Trophoblast cell (in vitro differentiated cells and primary cell): Measurements from ENCODE around the gene KCNT2.

ENCODE experiments used
- DNase-seq, 2 donors: peaks; one replicate each; pipeline ENCODE4 v3.0.0-alpha.2; 2016
- H2AFZ ChIP-seq: 2 replicates; pipeline ENCODE4 v1.6.1; 2013; ENCODE audit warnings: low read length, moderate library complexity, mild to moderate bottlenecking; ENCODE audit not compliant: insufficient read depth, poor library complexity
- H2AK5ac ChIP-seq: 2 replicates; pipeline ENCODE4 v1.6.1; 2013; ENCODE audit warnings: mild to moderate bottlenecking, low read length
- H2BK120ac ChIP-seq: 2 replicates; pipeline ENCODE4 v1.6.1; 2013; ENCODE audit warnings: low read length, mild to moderate bottlenecking, moderate library complexity; ENCODE audit not compliant: insufficient read depth, poor library complexity
- H2BK12ac ChIP-seq: 2 replicates; pipeline ENCODE4 v1.6.1; 2013; ENCODE audit warnings: mild to moderate bottlenecking, low read length, moderate library complexity
- H2BK5ac ChIP-seq: 2 replicates; pipeline ENCODE4 v1.6.1; 2013; ENCODE audit warnings: low read length, low read depth, moderate library complexity, mild to moderate bottlenecking; ENCODE audit not compliant: poor library complexity
- H3K14ac ChIP-seq: 2 replicates; pipeline ENCODE4 v1.6.1; 2013; ENCODE audit warnings: mild to moderate bottlenecking, low read length
- H3K18ac ChIP-seq: 2 replicates; pipeline ENCODE4 v1.6.1; 2013; ENCODE audit warnings: mild to moderate bottlenecking, low read length
- H3K23ac ChIP-seq: 2 replicates; pipeline ENCODE4 v1.6.1; 2013; ENCODE audit warnings: low read length
- H3K27ac ChIP-seq: 2 replicates; pipeline ENCODE4 v1.5.1; 2013; ENCODE audit warnings: low read depth, mild to moderate bottlenecking, inconsistent platforms, low read length, moderate library complexity
- H3K27me3 ChIP-seq: 2 replicates; pipeline ENCODE4 v1.6.1; 2013; ENCODE audit warnings: inconsistent platforms, mild to moderate bottlenecking, low read length, moderate library complexity; ENCODE audit not compliant: insufficient read depth
- H3K36me3 ChIP-seq, 2 experiments: 1 replicate in 1 of 2; 2 replicates in 1 of 2; pipeline ENCODE4 v1.6.1; 2013; ENCODE audit warnings: low read length in 2 of 2, mild to moderate bottlenecking in 2 of 2, moderate library complexity in 1 of 2; ENCODE audit not compliant: insufficient read depth in 2 of 2, control insufficient read depth in 1 of 2
- H3K4ac ChIP-seq: 2 replicates; pipeline ENCODE4 v1.6.1; 2013; ENCODE audit warnings: low read depth, mild to moderate bottlenecking, low read length, moderate library complexity
- H3K4me1 ChIP-seq, 2 experiments: 1 replicate in 1 of 2; 2 replicates in 1 of 2; pipeline ENCODE4 v1.6.1; 2013; ENCODE audit warnings: low read length in 2 of 2, mild to moderate bottlenecking in 2 of 2, moderate library complexity in 1 of 2; ENCODE audit not compliant: insufficient read depth in 2 of 2, control insufficient read depth in 1 of 2
- H3K4me2 ChIP-seq: 2 replicates; pipeline ENCODE4 v1.6.1; 2013; ENCODE audit warnings: inconsistent platforms, mild to moderate bottlenecking, low read length, moderate library complexity
- H3K4me3 ChIP-seq: 2 replicates; pipeline ENCODE4 v1.5.1; 2013; ENCODE audit warnings: mild to moderate bottlenecking, low read depth, low read length, inconsistent platforms
- H3K79me1 ChIP-seq: one replicate; pipeline ENCODE4 v1.6.1; 2013; ENCODE audit warnings: low read length
- H3K79me2 ChIP-seq: 2 replicates; pipeline ENCODE4 v1.6.1; 2013; ENCODE audit warnings: low read length, mild to moderate bottlenecking; ENCODE audit not compliant: control insufficient read depth, insufficient read depth, poor library complexity
- H3K9ac ChIP-seq: 2 replicates; pipeline ENCODE4 v1.6.1; 2013; ENCODE audit warnings: mild to moderate bottlenecking, low read length
- H3K9me3 ChIP-seq: 2 replicates; pipeline ENCODE4 v1.6.1; 2013; ENCODE audit warnings: low read depth, mild to moderate bottlenecking, control low read depth, inconsistent platforms, low read length; ENCODE audit not compliant: insufficient read depth
- H4K12ac ChIP-seq: 2 replicates; pipeline ENCODE4 v1.6.1; 2013; ENCODE audit warnings: low read depth, mild to moderate bottlenecking, low read length, moderate library complexity
- H4K8ac ChIP-seq: 2 replicates; pipeline ENCODE4 v1.6.1; 2013; ENCODE audit warnings: low read depth, mild to moderate bottlenecking, low read length, moderate library complexity
- H4K91ac ChIP-seq: one replicate; pipeline ENCODE4 v1.6.1; 2013; ENCODE audit warnings: low read depth, mild to moderate bottlenecking, low read length, moderate library complexity
- WGBS: extraction: QIAGEN DNeasy Blood & Tissue Kit; methylation state at CpG from one replicate; pipeline ENCODE4 v1.1.7; 2013; ENCODE audit warnings: missing lambda C conversion rate; ENCODE audit not compliant: insufficient read length, insufficient coverage; ENCODE audit errors: extremely low coverage; 5-methylcytosine and 5-hydroxymethylcytosine counted together

KCNT2 gene

DNA sequence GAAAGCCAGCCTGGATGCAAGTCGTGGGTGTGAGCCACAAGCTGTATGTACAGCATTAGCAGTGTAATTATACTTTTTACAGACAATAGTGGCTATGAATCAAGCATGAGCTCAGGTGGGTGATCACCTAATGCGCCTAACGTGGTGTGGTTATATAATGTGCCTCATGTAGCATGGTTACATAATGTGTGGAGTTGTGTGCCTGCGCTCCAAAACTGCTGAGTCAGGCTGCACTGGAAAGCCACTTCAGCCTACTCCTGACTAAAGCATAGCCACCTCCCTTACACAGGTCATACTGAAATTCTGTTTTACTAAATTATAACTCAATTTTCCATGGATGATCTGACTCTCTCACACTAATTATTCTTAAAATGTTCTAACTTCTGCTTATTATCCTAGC lies 69.8 kb downstream of the KCNT2 start:
- Histone ChIP-seq H3K9me3 (peaks cover 17% of the 10 kb centered on the region), H3K4me2 (no peak overlapping the region), H4K12ac (no peak overlapping the region), H3K27me3 (no peaks in the 10 kb centered on the region), H2AK5ac (no peak overlapping the region), H3K9ac (no peak overlapping the region), H4K91ac (no peak overlapping the region), H2AFZ (no peak overlapping the region), H3K23ac (no peak overlapping the region), H2BK120ac (no peak overlapping the region), H3K27ac (no peak overlapping the region), H3K4me1 (no peaks in the 10 kb centered on the region), H2BK12ac (no peak overlapping the region), H3K4ac (no peak overlapping the region), H3K79me1 (no peaks in the 10 kb centered on the region), H3K4me3 (no peak overlapping the region), H3K18ac (no peak overlapping the region), H4K8ac (no peak overlapping the region), H3K79me2 (no peaks in the 10 kb centered on the region), H3K36me3 (peaks cover 0 to 2% of the 10 kb centered on the region in 2 experiments), H2BK5ac (no peak overlapping the region), H3K14ac (no peak overlapping the region)
- no CpG with 5 or more reads among the region's 4 CpGs for WGBS
- no peak for DNase-seq

DNA sequence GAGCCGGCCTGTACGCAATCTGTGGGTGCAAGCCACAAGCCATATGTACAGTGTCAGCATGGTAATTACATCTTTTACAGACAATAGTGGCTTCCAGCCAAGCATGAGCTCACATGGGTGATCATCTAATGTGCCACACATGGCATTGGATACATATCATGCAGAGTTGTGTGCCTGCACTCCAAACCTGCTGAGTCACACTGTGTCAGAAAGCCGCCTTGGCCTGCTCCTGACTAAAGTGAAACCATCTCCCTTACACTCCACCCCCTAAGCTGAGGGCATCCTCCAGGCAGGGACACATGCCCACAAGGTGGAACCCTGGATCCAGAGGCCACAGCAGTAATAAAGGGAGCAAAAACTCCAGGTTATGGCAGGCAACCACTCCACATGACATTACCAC lies 72.5 kb downstream of the KCNT2 start:
- Histone ChIP-seq H4K91ac (no peak overlapping the region), H3K4me3 (no peak overlapping the region), H3K4me2 (no peak overlapping the region), H3K9me3 (peaks cover 17% of the 10 kb centered on the region), H3K36me3 (peaks cover 0 to 2% of the 10 kb centered on the region in 2 experiments), H2AK5ac (no peak overlapping the region), H2AFZ (no peak overlapping the region), H3K23ac (no peak overlapping the region), H3K27ac (no peak overlapping the region), H2BK5ac (no peak overlapping the region), H3K4ac (no peak overlapping the region), H2BK120ac (no peak overlapping the region), H2BK12ac (no peak overlapping the region), H3K27me3 (no peaks in the 10 kb centered on the region), H3K79me2 (no peaks in the 10 kb centered on the region), H3K18ac (no peak overlapping the region), H3K4me1 (no peaks in the 10 kb centered on the region), H4K12ac (no peak overlapping the region), H4K8ac (no peak overlapping the region), H3K14ac (no peak overlapping the region), H3K9ac (no peak overlapping the region), H3K79me1 (no peaks in the 10 kb centered on the region)
- no peak for DNase-seq
- no CpG with 5 or more reads among the region's 3 CpGs for WGBS

DNA sequence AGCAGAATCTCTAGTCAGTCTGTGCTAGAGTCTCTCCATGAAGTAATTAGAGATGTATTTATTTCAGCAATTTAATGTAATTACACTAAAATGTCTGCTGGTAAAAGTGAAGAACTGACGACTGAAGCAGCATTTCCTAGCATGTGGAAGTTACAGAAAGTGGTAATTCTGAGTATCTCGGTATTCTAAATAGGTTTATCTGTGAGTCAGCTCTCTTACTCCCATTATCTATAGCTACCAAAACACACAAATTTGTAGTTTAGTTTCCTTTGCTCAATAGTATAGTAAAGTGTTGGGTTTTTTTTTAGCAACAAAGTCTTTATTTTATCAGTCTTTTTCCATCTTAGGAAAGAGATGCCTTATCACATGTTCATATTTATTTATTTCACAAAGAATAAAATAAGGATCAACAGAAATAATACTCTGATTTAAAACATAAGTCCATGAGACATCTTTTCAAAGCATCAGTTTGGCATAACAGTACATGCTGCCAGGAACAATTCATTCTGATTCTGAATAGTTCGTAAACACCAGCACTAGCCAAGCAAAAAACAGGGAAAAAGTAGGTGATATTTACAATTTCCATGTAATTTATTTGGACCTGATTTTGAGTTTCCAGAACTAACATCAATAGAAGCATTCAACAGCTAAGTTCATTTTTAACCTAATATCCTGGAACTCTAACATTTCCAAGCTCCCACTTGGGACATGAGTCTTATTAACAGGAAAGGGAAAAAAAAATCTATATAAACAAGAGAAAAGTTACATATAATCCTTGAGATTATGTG lies 76.3 kb downstream of the KCNT2 start:
- DNase-seq = no peak
- Histone ChIP-seq H2BK120ac (no peak overlapping the region), H2AFZ (no peak overlapping the region), H4K8ac (no peak overlapping the region), H3K4me3 (no peak overlapping the region), H3K9me3 (peaks cover 8% of the 10 kb centered on the region), H3K4me1 (no peaks in the 10 kb centered on the region), H3K36me3 (no peaks in the 10 kb centered on the region), H4K12ac (no peak overlapping the region), H3K14ac (no peak overlapping the region), H2BK12ac (no peak overlapping the region), H3K79me2 (no peaks in the 10 kb centered on the region), H2AK5ac (no peak overlapping the region), H3K9ac (no peak overlapping the region), H3K4ac (no peak overlapping the region), H2BK5ac (no peak overlapping the region), H3K27me3 (no peaks in the 10 kb centered on the region), H3K18ac (no peak overlapping the region), H3K27ac (no peak overlapping the region), H4K91ac (no peak overlapping the region), H3K79me1 (no peaks in the 10 kb centered on the region), H3K23ac (no peak overlapping the region), H3K4me2 (no peak overlapping the region)
- WGBS = no CpG with 5 or more reads among the region's 3 CpGs

DNA sequence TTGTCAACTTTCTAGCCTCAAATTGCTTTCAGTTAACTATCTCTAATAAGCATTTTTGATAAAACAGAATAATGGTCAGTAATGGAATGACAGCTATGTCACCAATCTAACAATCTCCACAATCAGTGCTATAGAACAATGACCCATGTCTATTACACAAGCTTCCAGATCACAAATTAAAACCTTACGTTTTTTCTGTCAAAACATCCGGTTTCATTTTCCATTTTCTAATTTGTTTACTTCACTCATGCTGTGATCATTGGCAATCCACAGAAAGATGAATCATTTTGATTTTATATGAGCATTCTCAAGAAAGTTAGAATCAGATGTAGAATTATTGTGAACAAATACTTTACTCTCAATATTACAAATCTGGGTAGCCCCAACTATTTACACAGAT lies 80.3 kb downstream of the KCNT2 start:
- no peak overlapping the region for H3K4me2 ChIP-seq
- H2BK120ac ChIP-seq = no peak overlapping the region
- no peak overlapping the region for H3K4ac ChIP-seq
- H3K9me3 ChIP-seq = no peaks in the 10 kb centered on the region
- DNase-seq = no peak
- H3K79me2 ChIP-seq = no peaks in the 10 kb centered on the region
- no peak overlapping the region for H3K18ac ChIP-seq
- H2BK12ac ChIP-seq = no peak overlapping the region
- no peak overlapping the region for H3K4me3 ChIP-seq
- H3K23ac ChIP-seq = no peak overlapping the region
- no peak overlapping the region for H3K9ac ChIP-seq
- no CpG with 5 or more reads among the region's 2 CpGs for WGBS
- H3K79me1 ChIP-seq = no peaks in the 10 kb centered on the region
- H3K4me1 ChIP-seq = no peaks in the 10 kb centered on the region
- H2AK5ac ChIP-seq = no peak overlapping the region
- no peak overlapping the region for H2BK5ac ChIP-seq
- H3K14ac ChIP-seq = no peak overlapping the region
- H2AFZ ChIP-seq = no peak overlapping the region
- no peak overlapping the region for H4K8ac ChIP-seq
- H3K27ac ChIP-seq = no peak overlapping the region
- no peak overlapping the region for H4K12ac ChIP-seq
- no peak overlapping the region for H4K91ac ChIP-seq
- no peaks in the 10 kb centered on the region for H3K36me3 ChIP-seq
- H3K27me3 ChIP-seq = no peaks in the 10 kb centered on the region
